Testis (tissue), 3 donors: Measurements from ENCODE around the gene ATOH8. TPM values are rescaled to one million over a fixed set of nuclear protein-coding genes. Genes with fewer than 3 reads are reported as not detected.

Experiments used
- DNase-seq: peaks from one replicate; pipeline ENCODE4 v3.0.0-alpha.2; 2019
- H3K27ac ChIP-seq, 2 donors: fragments of 200-600 bp; sonication (generic); one replicate each; pipeline ENCODE4 v1.5.1; 2019
- H3K27me3 ChIP-seq: fragments of 200-600 bp; sonication (generic); one replicate; pipeline ENCODE4 v1.5.1; 2019
- H3K36me3 ChIP-seq: fragments of 200-600 bp; sonication (generic); one replicate; pipeline ENCODE4 v1.5.1; 2017; ENCODE audit warnings: low read depth; ENCODE audit errors: missing control alignments
- H3K4me1 ChIP-seq: fragments of 200-600 bp; sonication (generic); one replicate; pipeline ENCODE4 v1.5.1; 2019
- H3K4me3 ChIP-seq, 2 donors: fragments of 200-600 bp; sonication (generic); one replicate each; pipeline ENCODE4 v1.5.1; 2017 to 2019
- H3K9me3 ChIP-seq: fragments of 200-600 bp; sonication (generic); one replicate; pipeline ENCODE4 v1.5.1; 2017
- CTCF ChIP-seq, 3 experiments: fragments of 450-650 bp in 2 of 3; fragments of 200-600 bp in 1 of 3; sonication (generic) in 1 of 3; IDR thresholded peaks; one replicate each; pipeline ENCODE4 v1.5.1; 2016 to 2019; ENCODE audit warnings: antibody characterized with exemption in 3 of 3, mild to moderate bottlenecking in 2 of 3, moderate library complexity in 1 of 3
- POLR2A ChIP-seq: fragments of 450-650 bp; IDR thresholded peaks from one replicate; pipeline ENCODE4 v1.6.1; 2017; ENCODE audit warnings: antibody characterized with exemption, mild to moderate bottlenecking, moderate library complexity
- intact Hi-C: fragments of 100-400 bp; cut with DNase I; formaldehyde crosslinking; loops from one replicate; pipeline ENCODE4 v1.15.1; 2023; ENCODE audit warnings: low total_unique reads
- microRNA-seq, 2 donors: library from miRNA; unstranded; fragments of <30 nt; microRNA quantifications; one replicate each; pipeline ENCODE4, GENCODE V29; 2016; ENCODE audit warnings: borderline number of aligned reads in 2 of 2, borderline replicate concordance in 1 of 2
- polyA plus RNA-seq: library from polyadenylated mRNA; stranded (reverse); fragments of 350-450 nt; fragmentation: Illumina TruSeq; extraction: RNeasy Lipid Tissue Mini Kit (QIAGEN cat#74804); gene quantifications from one replicate; pipeline ENCODE4 v1.2.3, GENCODE V29; 2014; ENCODE audit warnings: low read depth, low replicate concordance; ENCODE audit not compliant: insufficient read depth
- small RNA-seq, 2 donors: library from RNA; depleted of rRNA; stranded (forward); fragments of <200 nt; gene quantifications; one replicate each; pipeline ENCODE3, GENCODE V24; 2016
- total RNA-seq, 2 donors: library from RNA; depleted of rRNA; stranded (reverse); fragments of >200 nt; gene quantifications; one replicate each; pipeline ENCODE4 v1.2.3, GENCODE V29; 2016

The ATOH8 gene
- total and polyA plus RNA-seq, 3 donors from 2014 or later = 13.5 to 16.8 (median 14.2) TPM

GRCh38 chr2:85834466-85834865, 80.7 kb downstream of the ATOH8 start:
- TF ChIP-seq CTCF (IDR thresholded peaks at IDR 0.05) (no peak), POLR2A (no peak)
- intact Hi-C loops = no loop called here
- no peak overlapping the region for H3K27ac ChIP-seq
- H3K4me3 ChIP-seq = no peak overlapping the region
- H3K4me1 ChIP-seq = no peaks in the 10 kb centered on the region
- no peaks in the 10 kb centered on the region for H3K36me3 ChIP-seq
- H3K9me3 ChIP-seq = no peaks in the 10 kb centered on the region
- H3K27me3 ChIP-seq = no peaks in the 10 kb centered on the region
- DNase-seq = no peak

Small RNAs within 50 kb of the gene (microRNA-seq; reads per million reads assigned to microRNA genes)
- 0 reads per million in 2 donors for gene MIR6071

Small RNAs within 50 kb of the gene (small RNA-seq; reads per million reads assigned to genes)
- 0 reads per million in 2 donors for gene MIR6071
- 0 reads per million in 2 donors for gene RN7SKP83
- gene RNU1-38P = 0 reads per million in 2 donors

Other genes with a start within 250 kb of the ATOH8 start
- gene MAT2A, start 214.8 kb upstream of the ATOH8 start, total RNA-seq = 100 to 1,000 TPM; 219 to 268 TPM
- gene MAT2A, start 214.8 kb upstream of the ATOH8 start, polyA plus RNA-seq = 198 TPM
- 10 to 100 TPM; 26.8 to 31.8 TPM for gene GGCX, start 192.5 kb upstream of the ATOH8 start, total RNA-seq
- 21.1 TPM for gene GGCX, start 192.5 kb upstream of the ATOH8 start, polyA plus RNA-seq
- gene VAMP8, start 176.4 kb upstream of the ATOH8 start, total RNA-seq = 10 to 100 TPM; 10.8 to 13.9 TPM
- gene VAMP8, start 176.4 kb upstream of the ATOH8 start, polyA plus RNA-seq = 59.0 TPM
- gene VAMP5, start 169.6 kb upstream of the ATOH8 start, total RNA-seq = 10 to 100 TPM in 1 of 2 donors, 1 to 10 TPM in 1; 4.9 to 17.5 TPM
- 36.8 TPM for gene VAMP5, start 169.6 kb upstream of the ATOH8 start, polyA plus RNA-seq
- 100 to 1,000 TPM; 119 to 137 TPM for gene RNF181, start 158.2 kb upstream of the ATOH8 start, total RNA-seq
- 189 TPM for gene RNF181, start 158.2 kb upstream of the ATOH8 start, polyA plus RNA-seq
- 10 to 100 TPM; 33.1 to 44.0 TPM for gene TMEM150A, start 151.3 kb upstream of the ATOH8 start, total RNA-seq
- 39.3 TPM for gene TMEM150A, start 151.3 kb upstream of the ATOH8 start, polyA plus RNA-seq
- 10 to 100 TPM; 22.9 to 37.6 TPM for gene C2orf68, start 141.9 kb upstream of the ATOH8 start, total RNA-seq
- 55.7 TPM for gene C2orf68, start 141.9 kb upstream of the ATOH8 start, polyA plus RNA-seq
- 10 to 100 TPM; 74.9 to 96.8 TPM for gene USP39, start 137.8 kb upstream of the ATOH8 start, total RNA-seq
- 49.8 TPM for gene USP39, start 137.8 kb upstream of the ATOH8 start, polyA plus RNA-seq
- gene SFTPB, start 85.8 kb upstream of the ATOH8 start, total RNA-seq = under 1 TPM in 1 of 2 donors, not detected in 1; 0.25 TPM
- 0.36 TPM for gene SFTPB, start 85.8 kb upstream of the ATOH8 start, polyA plus RNA-seq
- 1 to 10 TPM in 1 of 2 donors, under 1 TPM in 1; 0.43 to 2.6 TPM for gene GNLY, start 59.6 kb upstream of the ATOH8 start, total RNA-seq
- gene GNLY, start 59.6 kb upstream of the ATOH8 start, polyA plus RNA-seq = 2.2 TPM
- 10 to 100 TPM; 38.3 to 60.0 TPM for gene ST3GAL5, start 135.0 kb downstream of the ATOH8 start, total RNA-seq
- 48.2 TPM for gene ST3GAL5, start 135.0 kb downstream of the ATOH8 start, polyA plus RNA-seq